ENCODE measurements around the gene AHR.
"Not testable (repeated sequence)": the region's sequence is repeated elsewhere in the genome, so short reads cannot be mapped to it uniquely, and the experiment has no call there.

The AHR gene

DNA sequence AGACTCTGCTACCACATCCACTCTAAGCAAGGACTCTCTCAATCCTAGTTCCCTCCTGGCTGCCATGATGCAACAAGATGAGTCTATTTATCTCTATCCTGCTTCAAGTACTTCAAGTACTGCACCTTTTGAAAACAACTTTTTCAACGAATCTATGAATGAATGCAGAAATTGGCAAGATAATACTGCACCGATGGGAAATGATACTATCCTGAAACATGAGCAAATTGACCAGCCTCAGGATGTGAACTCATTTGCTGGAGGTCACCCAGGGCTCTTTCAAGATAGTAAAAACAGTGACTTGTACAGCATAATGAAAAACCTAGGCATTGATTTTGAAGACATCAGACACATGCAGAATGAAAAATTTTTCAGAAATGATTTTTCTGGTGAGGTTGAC lies 40.7 kb downstream of the AHR start:
- in situ Hi-C loops (cut with HindIII; ENCODE audit: low sequenced_read_pairs): no loop called here
- TF ChIP-seq, protein P1, sequence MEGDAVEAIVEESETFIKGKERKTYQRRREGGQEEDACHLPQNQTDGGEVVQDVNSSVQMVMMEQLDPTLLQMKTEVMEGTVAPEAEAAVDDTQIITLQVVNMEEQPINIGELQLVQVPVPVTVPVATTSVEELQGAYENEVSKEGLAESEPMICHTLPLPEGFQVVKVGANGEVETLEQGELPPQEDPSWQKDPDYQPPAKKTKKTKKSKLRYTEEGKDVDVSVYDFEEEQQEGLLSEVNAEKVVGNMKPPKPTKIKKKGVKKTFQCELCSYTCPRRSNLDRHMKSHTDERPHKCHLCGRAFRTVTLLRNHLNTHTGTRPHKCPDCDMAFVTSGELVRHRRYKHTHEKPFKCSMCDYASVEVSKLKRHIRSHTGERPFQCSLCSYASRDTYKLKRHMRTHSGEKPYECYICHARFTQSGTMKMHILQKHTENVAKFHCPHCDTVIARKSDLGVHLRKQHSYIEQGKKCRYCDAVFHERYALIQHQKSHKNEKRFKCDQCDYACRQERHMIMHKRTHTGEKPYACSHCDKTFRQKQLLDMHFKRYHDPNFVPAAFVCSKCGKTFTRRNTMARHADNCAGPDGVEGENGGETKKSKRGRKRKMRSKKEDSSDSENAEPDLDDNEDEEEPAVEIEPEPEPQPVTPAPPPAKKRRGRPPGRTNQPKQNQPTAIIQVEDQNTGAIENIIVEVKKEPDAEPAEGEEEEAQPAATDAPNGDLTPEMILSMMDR (IDR thresholded peaks at IDR 0.05; ENCODE audit: low read depth, low read length, missing control alignments): no peak
- no peak for DNase-seq (ENCODE audit: low read depth)
- H3K4me3 ChIP-seq (ENCODE audit: low read depth, low read length): no peak overlapping the region

DNA sequence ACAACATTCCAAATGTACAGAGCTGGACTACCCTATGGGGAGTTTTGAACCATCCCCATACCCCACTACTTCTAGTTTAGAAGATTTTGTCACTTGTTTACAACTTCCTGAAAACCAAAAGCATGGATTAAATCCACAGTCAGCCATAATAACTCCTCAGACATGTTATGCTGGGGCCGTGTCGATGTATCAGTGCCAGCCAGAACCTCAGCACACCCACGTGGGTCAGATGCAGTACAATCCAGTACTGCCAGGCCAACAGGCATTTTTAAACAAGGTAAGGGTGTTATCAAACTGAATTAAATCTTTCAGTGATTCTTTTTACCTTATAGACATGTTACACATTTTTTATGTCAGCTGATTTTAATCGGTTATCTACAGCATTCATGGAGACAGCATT lies 41.5 kb downstream of the AHR start:
- DNase-seq (ENCODE audit: low read depth): no peak
- TF ChIP-seq, protein P1 (IDR thresholded peaks at IDR 0.05; ENCODE audit: low read depth, low read length, missing control alignments): no peak
- in situ Hi-C loops (cut with HindIII; ENCODE audit: low sequenced_read_pairs): no loop called here
- H3K4me3 ChIP-seq (ENCODE audit: low read depth, low read length): no peak overlapping the region

DNA sequence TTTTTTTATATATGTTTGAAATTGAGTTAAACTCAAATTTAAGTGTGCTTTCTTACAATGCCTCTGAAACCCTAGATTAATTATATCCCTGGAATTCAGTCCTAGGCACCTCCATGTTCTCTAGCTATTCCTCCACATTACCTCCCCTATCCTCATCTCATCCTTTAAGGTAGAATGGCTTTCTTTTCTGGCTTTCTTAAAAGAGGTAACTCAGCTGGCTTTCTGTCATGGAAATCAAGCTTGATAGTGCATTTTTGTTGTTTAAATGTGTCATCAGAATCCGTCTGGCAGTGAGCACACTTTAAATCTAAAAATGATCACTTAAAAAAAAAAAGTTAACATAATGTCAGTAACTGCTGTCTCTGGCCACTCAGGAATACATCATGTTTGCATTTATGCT lies 42.2 kb downstream of the AHR start:
- H3K4me3 ChIP-seq (ENCODE audit: low read depth, low read length): no peak overlapping the region
- in situ Hi-C loops (cut with HindIII; ENCODE audit: low sequenced_read_pairs): no loop called here
- DNase-seq (ENCODE audit: low read depth): no peak
- TF ChIP-seq, protein P1 (IDR thresholded peaks at IDR 0.05; ENCODE audit: low read depth, low read length, missing control alignments): no peak

DNA sequence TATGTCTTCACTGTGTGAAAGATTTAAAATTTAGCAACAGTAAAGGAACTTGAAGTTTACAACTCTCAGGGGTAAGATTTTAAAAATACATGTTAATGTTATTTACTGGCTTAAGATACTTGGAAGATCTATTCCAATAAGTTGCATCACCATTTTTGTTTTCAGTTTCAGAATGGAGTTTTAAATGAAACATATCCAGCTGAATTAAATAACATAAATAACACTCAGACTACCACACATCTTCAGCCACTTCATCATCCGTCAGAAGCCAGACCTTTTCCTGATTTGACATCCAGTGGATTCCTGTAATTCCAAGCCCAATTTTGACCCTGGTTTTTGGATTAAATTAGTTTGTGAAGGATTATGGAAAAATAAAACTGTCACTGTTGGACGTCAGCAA lies 44.3 kb downstream of the AHR start:
- DNase-seq (ENCODE audit: low read depth): no peak
- H3K4me3 ChIP-seq (ENCODE audit: low read depth, low read length): no peak overlapping the region
- TF ChIP-seq, protein P1 (IDR thresholded peaks at IDR 0.05; ENCODE audit: low read depth, low read length, missing control alignments): no peak
- in situ Hi-C loops (cut with HindIII; ENCODE audit: low sequenced_read_pairs): no loop called here

DNA sequence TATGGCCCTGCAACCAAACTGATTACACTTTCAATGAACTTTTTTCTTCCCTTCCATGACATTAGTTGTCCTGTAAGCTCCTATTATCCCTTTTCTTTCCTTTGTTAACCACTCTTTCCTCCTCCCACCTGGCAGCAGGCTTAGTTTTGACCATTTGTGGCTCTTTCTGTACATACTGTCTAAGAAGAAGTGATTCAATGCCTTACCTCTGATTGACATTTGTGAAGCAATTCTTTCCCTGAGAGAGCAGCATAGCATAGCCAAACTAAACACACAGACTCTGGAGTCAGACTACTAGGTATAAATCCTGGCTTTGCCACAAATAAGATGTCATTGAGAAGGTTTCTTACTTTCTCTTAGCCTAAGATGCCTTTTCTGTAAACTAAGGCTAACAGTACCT lies 48.9 kb downstream of the AHR start:
- in situ Hi-C loops (cut with HindIII; ENCODE audit: low sequenced_read_pairs): no loop called here
- DNase-seq (ENCODE audit: low read depth): no peak
- TF ChIP-seq, protein P1 (IDR thresholded peaks at IDR 0.05; ENCODE audit: low read depth, low read length, missing control alignments): no peak
- H3K4me3 ChIP-seq (ENCODE audit: low read depth, low read length): no peak overlapping the region

DNA sequence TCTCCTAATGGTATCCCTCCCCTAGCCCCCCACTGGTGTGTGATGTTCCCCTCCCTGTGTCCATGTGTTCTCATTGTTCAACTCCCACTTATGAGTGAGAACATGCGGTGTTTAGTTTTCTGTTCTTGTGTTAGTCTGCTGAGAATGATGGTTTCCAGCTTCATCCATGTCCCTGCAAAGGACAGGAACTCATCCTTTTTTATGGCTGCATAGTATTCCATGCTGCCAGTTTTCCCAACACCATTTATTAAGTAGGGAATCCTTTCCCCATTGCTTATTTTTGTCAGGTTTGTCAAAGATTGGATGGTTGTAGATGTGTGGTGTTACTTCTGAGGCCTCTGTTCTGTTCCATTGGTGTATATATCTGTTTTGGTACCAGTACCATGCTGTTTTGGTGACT lies 50.5 kb downstream of the AHR start:
- DNase-seq (ENCODE audit: low read depth); H3K4me3 ChIP-seq (ENCODE audit: low read depth, low read length); in situ Hi-C loops (cut with HindIII; ENCODE audit: low sequenced_read_pairs): not testable (repeated sequence)

DNA sequence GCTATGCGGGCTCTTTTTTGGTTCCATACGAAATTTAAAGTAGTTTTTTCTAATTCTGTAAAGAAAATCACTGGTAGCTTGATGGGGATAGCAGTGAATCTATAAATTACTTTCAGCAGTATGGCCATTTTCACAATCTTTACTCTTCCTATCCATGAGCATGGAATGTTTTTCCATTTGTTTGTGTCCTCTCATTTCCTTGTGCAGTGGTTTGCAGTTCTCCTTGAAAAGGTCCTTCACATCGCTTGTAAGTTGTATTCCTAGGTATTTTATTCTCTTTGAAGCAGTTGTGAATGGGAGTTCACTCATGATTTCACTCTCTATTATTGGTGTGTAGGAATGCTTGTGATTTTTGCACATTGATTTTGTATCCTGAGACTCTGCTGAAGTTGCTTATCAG lies 51.9 kb downstream of the AHR start:
- DNase-seq (ENCODE audit: low read depth); in situ Hi-C loops (cut with HindIII; ENCODE audit: low sequenced_read_pairs): not testable (repeated sequence)

DNA sequence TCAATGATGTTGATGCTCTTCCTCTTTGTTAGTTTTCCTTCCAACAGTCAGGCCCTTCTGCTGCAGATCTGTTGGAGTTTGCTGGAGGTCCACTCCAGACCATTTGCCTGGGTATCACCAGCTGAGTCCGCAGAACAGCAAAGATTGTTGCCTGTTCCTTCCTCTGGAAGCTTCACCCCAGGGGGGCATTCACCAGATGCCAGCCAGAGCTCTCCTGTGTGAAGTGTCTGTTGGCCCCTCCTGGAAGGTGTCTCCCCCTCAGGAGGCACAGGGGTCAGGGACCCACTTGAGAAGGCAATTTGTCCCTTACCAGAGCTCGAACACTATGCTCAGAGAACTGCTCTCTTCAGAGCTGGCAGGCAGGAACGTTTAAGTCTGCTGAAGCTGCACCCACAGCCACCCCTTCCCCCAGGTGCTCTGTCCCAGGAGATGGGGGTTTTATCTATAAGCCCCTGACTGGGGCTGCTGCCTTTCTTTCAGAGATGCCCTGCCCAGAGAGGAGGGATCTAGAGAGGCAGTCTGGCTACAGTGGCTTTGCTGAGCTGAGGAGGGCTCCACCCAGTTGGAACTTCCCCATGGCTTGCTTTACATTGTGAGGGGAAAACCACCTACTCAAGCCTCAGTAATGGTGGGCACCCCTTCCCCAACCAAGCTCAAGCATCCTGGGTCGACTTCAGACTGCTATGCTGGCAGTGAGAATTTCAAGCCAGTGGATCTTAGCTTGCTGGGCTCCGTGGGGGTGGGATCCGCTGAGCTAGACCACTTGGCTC lies 55.4 kb downstream of the AHR start:
- H3K4me3 ChIP-seq (ENCODE audit: low read depth, low read length); in situ Hi-C loops (cut with HindIII; ENCODE audit: low sequenced_read_pairs); DNase-seq (ENCODE audit: low read depth): not testable (repeated sequence)

More for the DNA sequence above, 51.9 kb downstream of the AHR start:
- not testable (repeated sequence) for H3K4me3 ChIP-seq (ENCODE audit: low read depth, low read length)

Data from astrocyte of the cerebellum (primary cell).